ENCODE data around the gene GADD45GIP1.
A peak's percentile ranks its signal among the peaks of the same experiment; 100 is the strongest.

GADD45GIP1 gene

DNA sequence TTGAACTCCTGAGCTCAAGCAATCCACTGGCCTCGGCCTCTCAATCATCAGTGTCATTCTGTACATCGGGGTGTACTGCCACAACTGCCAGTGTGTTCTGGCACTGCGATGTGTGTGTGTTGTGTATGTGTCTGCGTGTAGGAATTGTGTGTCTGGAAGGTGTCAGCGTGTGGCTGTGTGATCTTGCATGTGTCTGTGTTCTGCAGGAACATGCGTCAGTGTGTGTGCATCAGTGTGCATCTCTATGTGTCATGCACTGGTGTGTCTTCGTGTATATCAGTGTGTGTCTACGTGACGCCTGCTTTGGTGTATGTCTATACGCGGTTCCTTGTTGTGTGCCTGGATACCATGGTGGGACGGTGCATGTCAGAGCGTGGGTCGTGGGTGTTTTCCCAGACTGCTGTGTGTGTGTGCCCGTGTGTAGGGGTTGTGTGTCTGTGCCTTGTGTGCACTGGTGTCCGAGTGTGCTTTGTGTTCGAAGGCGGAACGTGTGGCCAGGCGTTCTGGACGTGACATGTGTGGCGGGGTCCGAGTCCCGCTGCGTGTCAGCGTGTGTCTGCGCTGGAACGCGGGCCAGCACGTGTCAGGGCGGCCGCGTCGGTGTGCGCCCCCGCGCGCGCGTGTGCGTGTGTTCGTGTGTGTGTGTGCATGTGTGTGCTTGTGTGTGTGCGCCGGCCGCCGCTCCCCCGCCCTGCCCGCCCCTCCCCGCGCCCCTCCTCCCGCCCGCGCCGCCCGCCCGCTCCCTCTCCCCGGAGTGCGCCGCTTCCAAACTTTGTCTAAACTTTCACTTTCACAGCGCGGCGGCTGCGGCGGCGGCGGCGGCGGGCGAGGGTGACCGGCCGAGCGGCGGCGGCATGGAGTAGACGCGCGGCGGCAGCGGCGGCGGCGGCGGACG lies 37.9 kb upstream of the GADD45GIP1 start, which contains the start of gene NFIX:
NFIX (plus strand) TSS at position 775 of the 895 bp plus-strand sequence. CDS start 363 bp downstream, outside the sequence.
- TF ChIP-seq, protein P1, sequence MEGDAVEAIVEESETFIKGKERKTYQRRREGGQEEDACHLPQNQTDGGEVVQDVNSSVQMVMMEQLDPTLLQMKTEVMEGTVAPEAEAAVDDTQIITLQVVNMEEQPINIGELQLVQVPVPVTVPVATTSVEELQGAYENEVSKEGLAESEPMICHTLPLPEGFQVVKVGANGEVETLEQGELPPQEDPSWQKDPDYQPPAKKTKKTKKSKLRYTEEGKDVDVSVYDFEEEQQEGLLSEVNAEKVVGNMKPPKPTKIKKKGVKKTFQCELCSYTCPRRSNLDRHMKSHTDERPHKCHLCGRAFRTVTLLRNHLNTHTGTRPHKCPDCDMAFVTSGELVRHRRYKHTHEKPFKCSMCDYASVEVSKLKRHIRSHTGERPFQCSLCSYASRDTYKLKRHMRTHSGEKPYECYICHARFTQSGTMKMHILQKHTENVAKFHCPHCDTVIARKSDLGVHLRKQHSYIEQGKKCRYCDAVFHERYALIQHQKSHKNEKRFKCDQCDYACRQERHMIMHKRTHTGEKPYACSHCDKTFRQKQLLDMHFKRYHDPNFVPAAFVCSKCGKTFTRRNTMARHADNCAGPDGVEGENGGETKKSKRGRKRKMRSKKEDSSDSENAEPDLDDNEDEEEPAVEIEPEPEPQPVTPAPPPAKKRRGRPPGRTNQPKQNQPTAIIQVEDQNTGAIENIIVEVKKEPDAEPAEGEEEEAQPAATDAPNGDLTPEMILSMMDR (IDR thresholded peaks at IDR 0.05; ENCODE audit: low read depth, low read length, poor library complexity, severe bottlenecking): no peak
- TF ChIP-seq EZH2phosphoT487 (IDR thresholded peaks at IDR 0.05; ENCODE audit: borderline replicate concordance, low read length): peak; percentile 78; the same call in 1 of the 2 replicates
- Histone ChIP-seq H3K36me3 (ENCODE audit: control insufficient read depth, low read length) (no peaks in the 10 kb centered on the region), H3K27me3 (ENCODE audit: control insufficient read depth, low read length) (peaks cover 22% of the 10 kb centered on the region), H3K4me3 (ENCODE audit: low read length) (peak within 1 kb of the TSS; percentile 40; the same call in 1 of the 2 replicates), H3K9me2 (replicated peaks; ENCODE audit: control insufficient read depth, low read length) (no peaks in the 10 kb centered on the region), H3K4me2 (ENCODE audit: low read length) (peak within 1 kb of the TSS; percentile 55; the same call in 1 of the 2 replicates), H3K27ac (ENCODE audit: low read depth, low read length) (no peak within 1 kb of the TSS), H3K9me3 (ENCODE audit: control insufficient read depth, insufficient read depth, low read length) (no peaks in the 10 kb centered on the region), H3K4me1 (ENCODE audit: control insufficient read depth, low read length) (no peaks in the 10 kb centered on the region), H3K79me2 (ENCODE audit: control insufficient read depth, low read length) (no peaks in the 10 kb centered on the region), H3F3A (ENCODE audit: control insufficient read depth, insufficient read depth) (no peaks in the 10 kb centered on the region), H4K20me1 (ENCODE audit: control insufficient read depth, insufficient read depth, low read depth, low read length) (no peaks in the 10 kb centered on the region)

DNA sequence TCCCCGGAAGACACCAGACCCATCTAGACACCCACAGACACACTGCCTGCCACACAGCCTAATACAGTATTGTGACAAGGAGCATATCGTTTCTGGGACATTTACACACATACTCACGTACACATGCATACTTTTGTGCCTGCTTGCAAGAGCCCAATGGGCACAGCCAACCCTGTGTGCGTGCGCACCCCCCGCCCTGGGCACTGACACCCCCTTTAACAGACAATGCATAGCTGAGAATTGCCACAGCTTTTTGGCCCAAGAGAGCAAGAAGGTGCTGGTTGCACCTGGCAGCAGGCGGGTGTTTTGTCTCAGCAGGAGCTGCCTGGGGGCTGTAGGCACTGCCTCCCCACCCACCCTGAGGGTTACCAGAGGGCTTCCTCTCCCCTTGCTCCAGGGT lies 36.5 kb upstream of the GADD45GIP1 start:
- Histone ChIP-seq H3K4me1 (ENCODE audit: control insufficient read depth, low read length) (no peaks in the 10 kb centered on the region), H3K4me2 (ENCODE audit: low read length) (no peak overlapping the region), H3K79me2 (ENCODE audit: control insufficient read depth, low read length) (no peaks in the 10 kb centered on the region), H3K36me3 (ENCODE audit: control insufficient read depth, low read length) (no peaks in the 10 kb centered on the region), H4K20me1 (ENCODE audit: control insufficient read depth, insufficient read depth, low read depth, low read length) (no peaks in the 10 kb centered on the region), H3K9me2 (replicated peaks; ENCODE audit: control insufficient read depth, low read length) (no peaks in the 10 kb centered on the region), H3K4me3 (ENCODE audit: low read length) (no peak overlapping the region), H3K9me3 (ENCODE audit: control insufficient read depth, insufficient read depth, low read length) (peaks cover 2% of the 10 kb centered on the region; the same call in 1 of the 2 replicates), H3K27ac (ENCODE audit: low read depth, low read length) (no peak overlapping the region), H3F3A (ENCODE audit: control insufficient read depth, insufficient read depth) (no peaks in the 10 kb centered on the region), H3K27me3 (ENCODE audit: control insufficient read depth, low read length) (peaks cover 22% of the 10 kb centered on the region)
- no peak for TF ChIP-seq EZH2phosphoT487 (IDR thresholded peaks at IDR 0.05; ENCODE audit: borderline replicate concordance, low read length)

DNA sequence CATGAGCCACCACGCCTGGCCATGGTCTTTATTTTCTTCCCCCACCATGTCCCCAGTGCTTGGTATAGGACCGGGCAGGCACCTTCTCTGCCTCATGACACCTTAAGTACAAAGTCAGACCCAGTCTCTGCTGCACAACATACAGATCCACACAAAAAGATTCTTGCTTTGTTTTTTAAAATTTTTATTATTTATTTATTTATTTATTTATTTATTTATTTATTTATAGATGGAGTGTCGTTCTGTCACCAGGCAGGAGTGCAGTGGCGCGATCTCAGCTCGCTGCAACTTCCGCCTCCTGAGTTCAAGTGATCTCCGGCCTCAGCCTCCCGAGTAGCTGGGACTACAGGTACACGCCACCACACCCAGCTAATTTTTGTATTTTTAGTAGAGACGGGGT lies 35.7 kb upstream of the GADD45GIP1 start:
- H3K27me3 ChIP-seq (ENCODE audit: control insufficient read depth, low read length): peaks cover 22% of the 10 kb centered on the region
- peaks cover 2% of the 10 kb centered on the region; the same call in 1 of the 2 replicates for H3K9me3 ChIP-seq (ENCODE audit: control insufficient read depth, insufficient read depth, low read length)
- H3K27ac ChIP-seq (ENCODE audit: low read depth, low read length): no peak overlapping the region
- TF ChIP-seq, protein P1 (IDR thresholded peaks at IDR 0.05; ENCODE audit: low read depth, low read length, poor library complexity, severe bottlenecking): no peak
- TF ChIP-seq EZH2phosphoT487 (IDR thresholded peaks at IDR 0.05; ENCODE audit: borderline replicate concordance, low read length): no peak
- H3K9me2 ChIP-seq (replicated peaks; ENCODE audit: control insufficient read depth, low read length): no peaks in the 10 kb centered on the region
- H3K36me3 ChIP-seq (ENCODE audit: control insufficient read depth, low read length): no peaks in the 10 kb centered on the region
- H3K4me3 ChIP-seq (ENCODE audit: low read length): no peak overlapping the region
- H3K4me1 ChIP-seq (ENCODE audit: control insufficient read depth, low read length): no peaks in the 10 kb centered on the region
- no peaks in the 10 kb centered on the region for H3K79me2 ChIP-seq (ENCODE audit: control insufficient read depth, low read length)
- H3K4me2 ChIP-seq (ENCODE audit: low read length): no peak overlapping the region
- no peaks in the 10 kb centered on the region for H3F3A ChIP-seq (ENCODE audit: control insufficient read depth, insufficient read depth)
- no peaks in the 10 kb centered on the region for H4K20me1 ChIP-seq (ENCODE audit: control insufficient read depth, insufficient read depth, low read depth, low read length)

DNA sequence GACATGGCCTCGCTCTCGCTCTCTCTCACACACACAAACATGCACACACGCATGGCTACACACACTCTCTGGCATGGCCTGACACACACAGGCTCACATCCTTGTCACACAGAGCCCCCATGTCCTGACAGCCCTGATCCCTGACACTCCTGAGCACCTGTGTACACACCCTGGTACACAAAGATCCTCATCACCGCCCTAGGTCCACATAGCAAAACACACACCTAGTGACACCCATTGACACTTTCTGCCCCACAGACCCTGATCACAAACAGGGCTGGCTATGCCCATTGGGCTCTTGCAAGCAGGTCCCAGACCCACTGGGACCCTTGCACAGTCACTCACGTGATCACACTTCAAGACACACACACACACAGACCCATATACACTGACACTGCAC lies 34.3 kb upstream of the GADD45GIP1 start:
- TF ChIP-seq, protein P1 (IDR thresholded peaks at IDR 0.05; ENCODE audit: low read depth, low read length, poor library complexity, severe bottlenecking): no peak
- no peak for TF ChIP-seq EZH2phosphoT487 (IDR thresholded peaks at IDR 0.05; ENCODE audit: borderline replicate concordance, low read length)
- Histone ChIP-seq H3K4me1 (ENCODE audit: control insufficient read depth, low read length) (no peaks in the 10 kb centered on the region), H3K4me2 (ENCODE audit: low read length) (no peak overlapping the region), H3K9me2 (replicated peaks; ENCODE audit: control insufficient read depth, low read length) (no peaks in the 10 kb centered on the region), H3K27me3 (ENCODE audit: control insufficient read depth, low read length) (peaks cover 21% of the 10 kb centered on the region), H3K9me3 (ENCODE audit: control insufficient read depth, insufficient read depth, low read length) (peaks cover 2% of the 10 kb centered on the region; the same call in 1 of the 2 replicates), H3F3A (ENCODE audit: control insufficient read depth, insufficient read depth) (no peaks in the 10 kb centered on the region), H4K20me1 (ENCODE audit: control insufficient read depth, insufficient read depth, low read depth, low read length) (no peaks in the 10 kb centered on the region), H3K4me3 (ENCODE audit: low read length) (no peak overlapping the region), H3K27ac (ENCODE audit: low read depth, low read length) (no peak overlapping the region), H3K79me2 (ENCODE audit: control insufficient read depth, low read length) (no peaks in the 10 kb centered on the region), H3K36me3 (ENCODE audit: control insufficient read depth, low read length) (no peaks in the 10 kb centered on the region)
